HepG2 (cell line): Measurements from ENCODE around the gene GOSR1. TPM values are rescaled to one million over a fixed set of nuclear protein-coding genes. Genes with fewer than 3 reads are reported as not detected.
A peak's percentile ranks its signal among the peaks of the same experiment; 100 is the strongest.

Source experiments
- ATAC-seq: fragments of 200-7000 bp; cut with Tn5 transposase; 3 replicates; pipeline ENCODE4 v1.9.1; 2020; ENCODE audit warnings: mild to moderate bottlenecking, moderate library complexity
- BruUV-seq: library from RNA; stranded (reverse); fragments of 400-500 nt; replicated peaks from 2 replicates; lab custom pipeline; 2021; lab: Mats Ljungman, UMichigan
- CTCF ChIA-PET: fragments of 300-600 bp; formaldehyde crosslinking; extraction: SDS; loops from one replicate; lab custom pipeline; 2021; ENCODE audit warnings: low total read pairs, inconsistent platforms, low intra/inter-chr PET ratio; lab: Yijun Ruan, JAX
- POLR2A ChIA-PET: fragments of 350-600 bp; sonication (Branson Sonifier 250); formaldehyde crosslinking; loops from one replicate; lab custom pipeline; 2020; ENCODE audit warnings: antibody characterized with exemption, inconsistent platforms; lab: Yijun Ruan, JAX
- DNase-seq: peaks from one replicate; pipeline ENCODE4 v3.0.0-alpha.2; 2015; ENCODE audit warnings: low spot score
- FAIRE-seq: peaks from 3 replicates; lab custom pipeline; 2011; peaks lifted over from hg19 to GRCh38; lab: Jason Lieb, UNC
- H2AFZ ChIP-seq: one replicate; pipeline ENCODE4 v1.6.1; 2011; ENCODE audit warnings: low read length, inconsistent platforms
- H3K27ac ChIP-seq: fragments of 300-600 bp; 3 replicates; pipeline ENCODE4 v1.8.0; 2011; ENCODE audit warnings: mixed run types, mild to moderate bottlenecking, mixed read lengths, low read length, inconsistent platforms; ENCODE audit not compliant: insufficient read depth; ENCODE audit errors: extremely low read length
- H3K27me3 ChIP-seq, 2 experiments: fragments of 200-600 bp in 1 of 2; 2 replicates in 1 of 2; 3 replicates in 1 of 2; pipeline versions ENCODE4 v1.6.0 to v1.8.0; 2011; ENCODE audit warnings: low read length in 2 of 2, mild to moderate bottlenecking in 2 of 2, moderate library complexity in 2 of 2, inconsistent platforms in 1 of 2; ENCODE audit not compliant: insufficient read depth in 2 of 2, control insufficient read depth in 1 of 2
- H3K36me3 ChIP-seq, 2 experiments: fragments of 200-600 bp in 1 of 2; replicated peaks in 1 of 2; 2 replicates in 1 of 2; 3 replicates in 1 of 2; pipeline versions ENCODE4 v1.5.1 to v1.8.0; 2011; ENCODE audit warnings: low read length in 2 of 2, inconsistent platforms in 1 of 2; ENCODE audit not compliant: insufficient read depth in 2 of 2, control insufficient read depth in 1 of 2
- H3K4me1 ChIP-seq: 2 replicates; pipeline ENCODE4 v1.5.1; 2012; ENCODE audit warnings: low read length, inconsistent platforms; ENCODE audit not compliant: insufficient read depth
- H3K4me2 ChIP-seq: 2 replicates; pipeline ENCODE4 v1.6.0; 2011; ENCODE audit warnings: low read depth, low read length, inconsistent platforms
- H3K4me3 ChIP-seq, 3 experiments: fragments of 200-600 bp in 1 of 3; sonication (generic), shearing (Covaris generic) in 1 of 3; replicated peaks in 1 of 3; 2 replicates each; pipeline ENCODE4 v1.5.1; 2011 to 2016; ENCODE audit warnings: low read length in 3 of 3, inconsistent platforms in 2 of 3, low read depth in 2 of 3, mild to moderate bottlenecking in 2 of 3, control low read depth in 1 of 3, mixed read lengths in 1 of 3; ENCODE audit not compliant: insufficient read depth in 1 of 3
- H3K79me2 ChIP-seq: one replicate; pipeline ENCODE4 v1.6.1; 2011; ENCODE audit warnings: low read length, inconsistent platforms; ENCODE audit not compliant: insufficient read depth
- H3K9ac ChIP-seq: 2 replicates; pipeline ENCODE4 v1.6.0; 2011; ENCODE audit warnings: mild to moderate bottlenecking, low read depth, low read length, inconsistent platforms; ENCODE audit not compliant: insufficient read depth
- H3K9me3 ChIP-seq: 2 replicates; pipeline ENCODE4 v1.5.1; 2012; ENCODE audit warnings: mild to moderate bottlenecking, low read length
- H4K20me1 ChIP-seq: 2 replicates; pipeline ENCODE4 v1.6.0; 2011; ENCODE audit warnings: inconsistent platforms, mild to moderate bottlenecking, low read length, moderate library complexity; ENCODE audit not compliant: insufficient read depth
- LCORL ChIP-seq, 2 experiments: fragments of 450-650 bp in 1 of 2; sonication (generic) in 1 of 2; formaldehyde crosslinking in 1 of 2; IDR thresholded peaks; 2 replicates each; pipeline versions ENCODE4 v1.5.0 to v1.6.1; 2017 to 2020; ENCODE audit warnings: antibody characterized with exemption in 1 of 2, missing genetic modification reagents in 1 of 2
- PPARG ChIP-seq: conservative IDR thresholded peaks from 2 replicates; pipeline ENCODE4 v1.6.1; 2016; ENCODE audit warnings: missing biosample characterization, missing genetic modification reagents
- RARG ChIP-seq: sonication (generic); formaldehyde crosslinking; IDR thresholded peaks from 2 replicates; pipeline ENCODE4 v1.4.0; 2020; ENCODE audit warnings: low read depth, mild to moderate bottlenecking, missing genetic modification reagents
- RCOR2 ChIP-seq: IDR thresholded peaks from 2 replicates; pipeline ENCODE4 v1.6.1; 2016; ENCODE audit warnings: missing biosample characterization, missing genetic modification reagents
- RFXANK ChIP-seq: IDR thresholded peaks from 2 replicates; pipeline ENCODE4 v1.6.1; 2016
- RXRA ChIP-seq: sonication (generic); formaldehyde crosslinking; IDR thresholded peaks from 2 replicates; pipeline ENCODE4 v1.5.1; 2020; ENCODE audit warnings: missing genetic modification reagents
- ZKSCAN5 ChIP-seq: sonication (generic); formaldehyde crosslinking; IDR thresholded peaks from 2 replicates; pipeline ENCODE4 v1.5.1; 2020; ENCODE audit warnings: mild to moderate bottlenecking, missing genetic modification reagents
- ZNF101 ChIP-seq: sonication (generic); formaldehyde crosslinking; IDR thresholded peaks from 2 replicates; pipeline ENCODE4 v1.4.0; 2020; ENCODE audit warnings: mild to moderate bottlenecking, low read depth, missing genetic modification reagents, borderline replicate concordance
- ZNF274 ChIP-seq: sonication (generic); formaldehyde crosslinking; IDR thresholded peaks from 2 replicates; pipeline ENCODE4 v1.5.1; 2020; ENCODE audit warnings: mild to moderate bottlenecking, missing genetic modification reagents
- ZNF3 ChIP-seq: IDR thresholded peaks from 2 replicates; pipeline ENCODE4 v1.7.0; 2017; ENCODE audit warnings: inconsistent platforms
- ZNF607 ChIP-seq: sonication (generic); formaldehyde crosslinking; IDR thresholded peaks from 2 replicates; pipeline ENCODE4 v1.5.1; 2020; ENCODE audit warnings: missing genetic modification reagents, mild to moderate bottlenecking, borderline replicate concordance
- in situ Hi-C: cut with HindIII; loops from 2 replicates; pipeline ENCODE4 v1.10.0; 2017; ENCODE audit warnings: low pct_unique_long_range_greater_than_20kb; ENCODE audit not compliant: extremely low pct_ligation_motif_present
- intact Hi-C: fragments of 100-400 bp; cut with micrococcal nuclease; formaldehyde crosslinking; loops from one replicate; pipeline ENCODE4 v1.10.0; 2022; ENCODE audit not compliant: unreplicated experiment
- polyA plus RNA-seq, 8 experiments: library from polyadenylated mRNA; depleted of rRNA in 3 of 8; stranded (reverse) in 7 of 8; unstranded in 1 of 8; fragments of >200 nt; fragmentation: Illumina TruSeq in 4 of 8; extraction: Trizol in 4 of 8; gene quantifications; 2 replicates each; pipeline versions ENCODE4 v1.2.1 to v1.2.3, GENCODE V29; 2011 to 2016; ENCODE audit warnings: low read depth in 4 of 8, missing spikeins in 1 of 8, mixed read lengths in 1 of 8; ENCODE audit not compliant: insufficient read depth in 1 of 8
- total RNA-seq, 5 experiments: library from RNA; depleted of rRNA; stranded (reverse); fragments of >200 nt; fragmentation: Illumina TruSeq; extraction: Trizol; gene quantifications; 2 replicates each; pipeline ENCODE4 v1.2.3, GENCODE V29; 2016; ENCODE audit warnings: low read depth in 1 of 5
- TF ChIP-seq, protein P1 (sequence below): fragments of 450-650 bp; IDR thresholded peaks from 2 replicates; pipeline ENCODE4 v1.6.1; 2017
- TF ChIP-seq, protein P2 (sequence below): sonication (generic); formaldehyde crosslinking; IDR thresholded peaks from 2 replicates; pipeline ENCODE4 v1.4.0; 2020; ENCODE audit warnings: missing genetic modification reagents, mild to moderate bottlenecking, borderline replicate concordance

Gene GOSR1
- total and polyA plus RNA-seq, 2 of the 13 experiments (the other 11 are each of a cell fraction or from before 2014, with no cell fraction given): 15.8 to 37.0 TPM

GRCh38 chr17:30493780-30494179 is 16.6 kb downstream of the GOSR1 start (continued):
- TF ChIP-seq ZNF101 (CRISPR knock-in tag) (no peak), ZNF274 (CRISPR knock-in tag) (no peak), RCOR2 (CRISPR knock-in tag) (no peak), PPARG (no peak), RARG (CRISPR knock-in tag) (no peak), RXRA (CRISPR knock-in tag) (no peak)
- TF ChIP-seq, protein P1, sequence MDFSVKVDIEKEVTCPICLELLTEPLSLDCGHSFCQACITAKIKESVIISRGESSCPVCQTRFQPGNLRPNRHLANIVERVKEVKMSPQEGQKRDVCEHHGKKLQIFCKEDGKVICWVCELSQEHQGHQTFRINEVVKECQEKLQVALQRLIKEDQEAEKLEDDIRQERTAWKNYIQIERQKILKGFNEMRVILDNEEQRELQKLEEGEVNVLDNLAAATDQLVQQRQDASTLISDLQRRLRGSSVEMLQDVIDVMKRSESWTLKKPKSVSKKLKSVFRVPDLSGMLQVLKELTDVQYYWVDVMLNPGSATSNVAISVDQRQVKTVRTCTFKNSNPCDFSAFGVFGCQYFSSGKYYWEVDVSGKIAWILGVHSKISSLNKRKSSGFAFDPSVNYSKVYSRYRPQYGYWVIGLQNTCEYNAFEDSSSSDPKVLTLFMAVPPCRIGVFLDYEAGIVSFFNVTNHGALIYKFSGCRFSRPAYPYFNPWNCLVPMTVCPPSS: no peak

- H3K27ac ChIP-seq: no peak overlapping the region
- intact Hi-C loops (no loop called here), in situ Hi-C loops (no loop called here)
- ChIA-PET CTCF (no interaction called here), POLR2A (no interaction called here)
- peaks cover 11% of the 10 kb centered on the region for H3K4me1 ChIP-seq
- no TSS peak for BruUV-seq
- no peak overlapping the region for H3K9ac ChIP-seq
- H3K9me3 ChIP-seq: no peaks in the 10 kb centered on the region
- H3K36me3 ChIP-seq: peaks cover 9 to 59% of the 10 kb centered on the region in 2 experiments
- H3K4me2 ChIP-seq: no peak overlapping the region
- no peaks in the 10 kb centered on the region for H3K27me3 ChIP-seq
- no peak overlapping the region for H3K4me3 ChIP-seq
- H4K20me1 ChIP-seq: no peaks in the 10 kb centered on the region
- H2AFZ ChIP-seq: no peak overlapping the region
- TF ChIP-seq ZNF101 (CRISPR knock-in tag): no peak
- no peak for TF ChIP-seq ZNF3 (CRISPR knock-in tag)
- TF ChIP-seq RFXANK (CRISPR knock-in tag): no peak
- TF ChIP-seq ZNF607 (CRISPR knock-in tag): no peak
- TF ChIP-seq, protein P2, sequence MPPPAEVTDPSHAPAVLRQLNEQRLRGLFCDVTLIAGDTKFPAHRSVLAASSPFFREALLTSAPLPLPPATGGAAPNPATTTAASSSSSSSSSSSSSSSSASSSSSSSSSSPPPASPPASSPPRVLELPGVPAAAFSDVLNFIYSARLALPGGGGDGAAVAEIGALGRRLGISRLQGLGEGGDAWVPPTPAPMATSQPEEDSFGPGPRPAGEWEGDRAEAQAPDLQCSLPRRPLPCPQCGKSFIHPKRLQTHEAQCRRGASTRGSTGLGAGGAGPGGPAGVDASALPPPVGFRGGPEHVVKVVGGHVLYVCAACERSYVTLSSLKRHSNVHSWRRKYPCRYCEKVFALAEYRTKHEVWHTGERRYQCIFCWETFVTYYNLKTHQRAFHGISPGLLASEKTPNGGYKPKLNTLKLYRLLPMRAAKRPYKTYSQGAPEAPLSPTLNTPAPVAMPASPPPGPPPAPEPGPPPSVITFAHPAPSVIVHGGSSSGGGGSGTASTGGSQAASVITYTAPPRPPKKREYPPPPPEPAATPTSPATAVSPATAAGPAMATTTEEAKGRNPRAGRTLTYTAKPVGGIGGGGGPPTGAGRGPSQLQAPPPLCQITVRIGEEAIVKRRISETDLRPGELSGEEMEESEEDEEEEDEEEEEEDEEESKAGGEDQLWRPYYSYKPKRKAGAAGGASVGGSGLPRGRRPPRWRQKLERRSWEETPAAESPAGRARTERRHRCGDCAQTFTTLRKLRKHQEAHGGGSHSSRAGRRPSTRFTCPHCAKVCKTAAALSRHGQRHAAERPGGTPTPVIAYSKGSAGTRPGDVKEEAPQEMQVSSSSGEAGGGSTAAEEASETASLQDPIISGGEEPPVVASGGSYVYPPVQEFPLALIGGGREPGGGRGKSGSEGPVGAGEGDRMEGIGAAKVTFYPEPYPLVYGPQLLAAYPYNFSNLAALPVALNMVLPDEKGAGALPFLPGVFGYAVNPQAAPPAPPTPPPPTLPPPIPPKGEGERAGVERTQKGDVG (CRISPR knock-in tag): no peak
- no peak for TF ChIP-seq ZKSCAN5 (CRISPR knock-in tag)
- TF ChIP-seq LCORL (IDR thresholded peaks at IDR 0.05): peak; percentile 16; the same call in 1 of the 2 replicates
- TF ChIP-seq LCORL (CRISPR knock-in tag; IDR thresholded peaks at IDR 0.05): no peak
- FAIRE-seq (no peak), ATAC-seq (no peak), DNase-seq (no peak)
- no peaks in the 10 kb centered on the region for H3K79me2 ChIP-seq
These were observed 18.4 kb downstream of the GOSR1 start for GRCh38 chr17:30495586-30495985.
